Muscle layer of colon (tissue), 2 donors: ENCODE results near the gene GAREM1.
A peak's percentile ranks its signal among the peaks of the same experiment; 100 is the strongest.

ENCODE experiments used
- H3K27ac ChIP-seq: one replicate; pipeline ENCODE4 v1.7.0; 2013; ENCODE audit warnings: low read depth, mild to moderate bottlenecking, low read length, moderate library complexity
- H3K27me3 ChIP-seq, 2 donors: one replicate each; pipeline ENCODE4 v1.7.0; 2013; ENCODE audit warnings: low read length in 2 of 2, mild to moderate bottlenecking in 2 of 2; ENCODE audit not compliant: insufficient read depth in 2 of 2, control insufficient read depth in 1 of 2
- H3K36me3 ChIP-seq: one replicate; pipeline ENCODE4 v1.7.0; 2013; ENCODE audit warnings: mild to moderate bottlenecking, low read length; ENCODE audit not compliant: insufficient read depth
- H3K4me1 ChIP-seq: one replicate; pipeline ENCODE4 v1.7.0; 2013; ENCODE audit warnings: mild to moderate bottlenecking, low read length; ENCODE audit not compliant: insufficient read depth
- H3K4me3 ChIP-seq, 2 donors: one replicate each; pipeline ENCODE4 v1.7.0; 2013; ENCODE audit warnings: low read length in 2 of 2, low read depth in 1 of 2, mild to moderate bottlenecking in 1 of 2, moderate library complexity in 1 of 2
- H3K9ac ChIP-seq: one replicate; pipeline ENCODE4 v1.7.0; 2013; ENCODE audit warnings: low read length
- H3K9me3 ChIP-seq: one replicate; pipeline ENCODE4 v1.7.0; 2013; ENCODE audit warnings: mild to moderate bottlenecking, low read length
- donor health status: abdominal sarcoma.
- donor health status: Adenocarcinoma of cecum.

The GAREM1 gene

GRCh38 chr18:32317651-32318050, 153.0 kb downstream of the GAREM1 start:
- Histone ChIP-seq H3K36me3 (no peaks in the 10 kb centered on the region), H3K4me3 (no peak overlapping the region), H3K4me1 (peaks cover 8% of the 10 kb centered on the region), H3K27ac (no peak overlapping the region), H3K9me3 (no peaks in the 10 kb centered on the region), H3K9ac (no peak overlapping the region), H3K27me3 (no peaks in the 10 kb centered on the region)

- no peaks in the 10 kb centered on the region for H3K9me3 ChIP-seq
- H3K4me3 ChIP-seq: no peak overlapping the region
- no peak overlapping the region for H3K27ac ChIP-seq
- H3K4me1 ChIP-seq: peaks cover 8% of the 10 kb centered on the region
- no peak overlapping the region for H3K9ac ChIP-seq
- no peaks in the 10 kb centered on the region for H3K27me3 ChIP-seq
- no peaks in the 10 kb centered on the region for H3K36me3 ChIP-seq
Measured at GRCh38 chr18:32315881-32316280, 154.8 kb downstream of the GAREM1 start.

- Histone ChIP-seq H3K9me3 (no peaks in the 10 kb centered on the region), H3K27me3 (no peaks in the 10 kb centered on the region), H3K4me1 (peaks cover 19% of the 10 kb centered on the region), H3K9ac (no peak overlapping the region), H3K36me3 (no peaks in the 10 kb centered on the region), H3K4me3 (no peak overlapping the region), H3K27ac (no peak overlapping the region)
Measured at GRCh38 chr18:32310774-32311173, 159.9 kb downstream of the GAREM1 start.

- Histone ChIP-seq H3K27me3 (no peaks in the 10 kb centered on the region), H3K4me3 (no peak overlapping the region), H3K27ac (peak overlapping the region; percentile 3), H3K36me3 (no peaks in the 10 kb centered on the region), H3K9me3 (no peaks in the 10 kb centered on the region), H3K9ac (no peak overlapping the region), H3K4me1 (peaks cover 19% of the 10 kb centered on the region)
Measured at GRCh38 chr18:32310101-32310500, 160.6 kb downstream of the GAREM1 start.

- Histone ChIP-seq H3K4me3 (no peak overlapping the region), H3K9ac (no peak overlapping the region), H3K27ac (peak overlapping the region; percentile 24), H3K4me1 (peaks cover 19% of the 10 kb centered on the region), H3K27me3 (no peaks in the 10 kb centered on the region), H3K36me3 (no peaks in the 10 kb centered on the region), H3K9me3 (no peaks in the 10 kb centered on the region)
Measured at GRCh38 chr18:32308493-32309120, 162.1 kb downstream of the GAREM1 start.

- Histone ChIP-seq H3K4me1 (peaks cover 9% of the 10 kb centered on the region), H3K9ac (no peak overlapping the region), H3K4me3 (no peak overlapping the region), H3K27me3 (no peaks in the 10 kb centered on the region), H3K27ac (no peak overlapping the region), H3K36me3 (no peaks in the 10 kb centered on the region), H3K9me3 (no peaks in the 10 kb centered on the region)
Measured at GRCh38 chr18:32303400-32303799, 167.3 kb downstream of the GAREM1 start.

GRCh38 chr18:32302806-32303205, 167.9 kb downstream of the GAREM1 start:
- Histone ChIP-seq H3K9me3 (no peaks in the 10 kb centered on the region), H3K4me3 (no peak overlapping the region), H3K27me3 (no peaks in the 10 kb centered on the region), H3K9ac (no peak overlapping the region), H3K4me1 (peaks cover 9% of the 10 kb centered on the region), H3K27ac (no peak overlapping the region), H3K36me3 (no peaks in the 10 kb centered on the region)

- no peak overlapping the region for H3K4me3 ChIP-seq
- no peak overlapping the region for H3K9ac ChIP-seq
- H3K27ac ChIP-seq: no peak overlapping the region
- H3K36me3 ChIP-seq: no peaks in the 10 kb centered on the region
- peaks cover 9% of the 10 kb centered on the region for H3K4me1 ChIP-seq
- H3K27me3 ChIP-seq: no peaks in the 10 kb centered on the region
- H3K9me3 ChIP-seq: no peaks in the 10 kb centered on the region
Measured at GRCh38 chr18:32301976-32302743, 168.5 kb downstream of the GAREM1 start.

- H3K9me3 ChIP-seq: no peaks in the 10 kb centered on the region
- no peak overlapping the region for H3K9ac ChIP-seq
- H3K4me3 ChIP-seq: no peak overlapping the region
- H3K27ac ChIP-seq: no peak overlapping the region
- no peaks in the 10 kb centered on the region for H3K27me3 ChIP-seq
- H3K4me1 ChIP-seq: peaks cover 9% of the 10 kb centered on the region
- no peaks in the 10 kb centered on the region for H3K36me3 ChIP-seq
Measured at GRCh38 chr18:32301361-32301760, 169.3 kb downstream of the GAREM1 start.

GRCh38 chr18:32300914-32301313, 169.8 kb downstream of the GAREM1 start:
- H3K4me1 ChIP-seq: peaks cover 9% of the 10 kb centered on the region
- no peaks in the 10 kb centered on the region for H3K36me3 ChIP-seq
- H3K27ac ChIP-seq: no peak overlapping the region
- no peak overlapping the region for H3K4me3 ChIP-seq
- no peaks in the 10 kb centered on the region for H3K27me3 ChIP-seq
- H3K9me3 ChIP-seq: no peaks in the 10 kb centered on the region
- H3K9ac ChIP-seq: no peak overlapping the region

GRCh38 chr18:32299484-32299883, 171.2 kb downstream of the GAREM1 start:
- no peak overlapping the region for H3K9ac ChIP-seq
- H3K27ac ChIP-seq: no peak overlapping the region
- no peaks in the 10 kb centered on the region for H3K36me3 ChIP-seq
- H3K27me3 ChIP-seq: no peaks in the 10 kb centered on the region
- H3K9me3 ChIP-seq: no peaks in the 10 kb centered on the region
- H3K4me3 ChIP-seq: no peak overlapping the region
- peaks cover 9% of the 10 kb centered on the region for H3K4me1 ChIP-seq
